Loucy (cell line): Measurements from ENCODE around the gene SEC16B.

ENCODE experiments used
- H2AFZ ChIP-seq: fragments of 200-600 bp; sonication (generic); 2 replicates; pipeline ENCODE4 v1.6.0; 2016; ENCODE audit warnings: antibody characterized with exemption, mild to moderate bottlenecking, low read length, moderate library complexity
- H3F3A ChIP-seq: fragments of 200-600 bp; 2 replicates; pipeline ENCODE4 v1.6.0; 2016; ENCODE audit warnings: antibody characterized with exemption, low read depth, mild to moderate bottlenecking
- H3K27me3 ChIP-seq: fragments of 200-600 bp; sonication (generic); 2 replicates; pipeline ENCODE4 v1.6.1; 2014; ENCODE audit warnings: low read length, mild to moderate bottlenecking; ENCODE audit not compliant: insufficient read depth, poor library complexity, severe bottlenecking
- H3K36me3 ChIP-seq: fragments of 200-600 bp; sonication (generic); 2 replicates; pipeline ENCODE4 v1.6.1; 2016; ENCODE audit warnings: low read length; ENCODE audit not compliant: insufficient read depth
- H3K4me1 ChIP-seq: fragments of 200-600 bp; sonication (generic); 2 replicates; pipeline ENCODE4 v1.5.1; 2014; ENCODE audit warnings: low read length, mild to moderate bottlenecking; ENCODE audit not compliant: insufficient read depth, poor library complexity, severe bottlenecking
- H3K4me2 ChIP-seq: fragments of 200-600 bp; sonication (generic); 2 replicates; pipeline ENCODE4 v1.6.0; 2014; ENCODE audit warnings: antibody characterized with exemption, low read length, low read depth, mild to moderate bottlenecking; ENCODE audit not compliant: poor library complexity, severe bottlenecking
- H3K4me3 ChIP-seq: fragments of 200-600 bp; sonication (generic); 2 replicates; pipeline ENCODE4 v1.5.1; 2014; ENCODE audit warnings: low read length, mild to moderate bottlenecking, mixed read lengths; ENCODE audit not compliant: poor library complexity, severe bottlenecking
- H3K79me2 ChIP-seq: fragments of 200-600 bp; sonication (generic); 2 replicates; pipeline ENCODE4 v1.6.1; 2014; ENCODE audit warnings: low read length; ENCODE audit not compliant: insufficient read depth
- H3K9ac ChIP-seq: fragments of 200-600 bp; sonication (generic); 2 replicates; pipeline ENCODE4 v1.6.0; 2014; ENCODE audit warnings: mild to moderate bottlenecking, low read depth, low read length, moderate library complexity; ENCODE audit not compliant: poor library complexity, severe bottlenecking
- H3K9me2 ChIP-seq: fragments of 200-600 bp; sonication (generic); replicated peaks from 2 replicates; pipeline ENCODE4 v1.6.1; 2016; ENCODE audit warnings: low read depth, low read length, mixed read lengths
- H3K9me3 ChIP-seq: fragments of 200-600 bp; sonication (generic); 2 replicates; pipeline ENCODE4 v1.6.1; 2014; ENCODE audit warnings: mild to moderate bottlenecking, antibody characterized with exemption, low read length, low read depth; ENCODE audit not compliant: insufficient read depth
- H4K20me1 ChIP-seq: fragments of 200-600 bp; sonication (generic); 2 replicates; pipeline ENCODE4 v1.6.0; 2014; ENCODE audit warnings: antibody characterized with exemption, low read length, mild to moderate bottlenecking; ENCODE audit not compliant: insufficient read depth, poor library complexity, severe bottlenecking
- CTCF ChIP-seq: fragments of 200-600 bp; sonication (generic); conservative IDR thresholded peaks from 2 replicates; pipeline ENCODE4 v1.5.1; 2014; ENCODE audit warnings: mild to moderate bottlenecking, antibody characterized with exemption, low read length
- EZH2phosphoT487 ChIP-seq: fragments of 200-600 bp; IDR thresholded peaks from 2 replicates; pipeline ENCODE4 v1.6.1; 2018; ENCODE audit warnings: antibody characterized with exemption, mild to moderate bottlenecking, moderate library complexity, borderline replicate concordance

The SEC16B gene

GRCh38 chr1:178017517-178017916 is 47.7 kb upstream of the SEC16B start:
- Histone ChIP-seq H2AFZ (no peak overlapping the region), H3K4me3 (no peak overlapping the region), H3F3A (no peaks in the 10 kb centered on the region), H3K9ac (no peak overlapping the region), H4K20me1 (no peaks in the 10 kb centered on the region), H3K79me2 (no peaks in the 10 kb centered on the region), H3K4me2 (no peak overlapping the region), H3K36me3 (no peaks in the 10 kb centered on the region), H3K4me1 (no peaks in the 10 kb centered on the region), H3K27me3 (no peaks in the 10 kb centered on the region), H3K9me2 (no peaks in the 10 kb centered on the region), H3K9me3 (no peaks in the 10 kb centered on the region)
- TF ChIP-seq EZH2phosphoT487, result no peak
- TF ChIP-seq CTCF, result no peak

DNA sequence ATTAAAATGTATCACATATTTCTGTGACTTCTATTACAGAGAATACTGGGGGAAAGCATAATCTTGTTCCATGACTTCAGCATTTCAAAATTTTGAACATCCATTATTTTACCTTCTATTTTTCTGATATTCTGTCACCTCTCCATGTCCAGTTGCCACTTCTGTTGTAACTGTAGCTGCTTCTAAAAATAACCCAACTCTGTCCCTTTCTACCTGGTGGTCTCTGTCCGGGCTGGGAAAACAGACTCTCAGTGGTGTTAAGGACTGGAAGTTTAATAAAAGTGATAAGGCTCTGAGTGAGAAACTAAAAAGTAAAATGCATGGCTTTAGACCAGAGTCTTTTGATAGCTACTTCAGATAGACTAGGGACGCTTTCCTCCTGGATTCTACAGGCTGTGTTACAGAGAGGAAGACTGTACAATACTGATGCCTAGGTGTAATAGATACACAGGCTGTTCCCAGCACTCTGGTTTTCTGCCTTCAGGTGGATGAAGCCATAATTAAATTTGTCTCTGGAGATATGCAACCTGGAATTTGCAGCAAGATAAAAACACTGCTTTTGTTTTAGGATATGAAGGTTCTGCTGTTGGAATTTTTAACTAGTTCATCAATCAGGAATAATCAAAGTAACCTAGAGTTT is 42.1 kb upstream of the SEC16B start:
- Histone ChIP-seq H3K9ac (no peak overlapping the region), H3K4me1 (no peaks in the 10 kb centered on the region), H3K9me2 (no peaks in the 10 kb centered on the region), H3K27me3 (no peaks in the 10 kb centered on the region), H3K36me3 (no peaks in the 10 kb centered on the region), H4K20me1 (no peaks in the 10 kb centered on the region), H3F3A (no peaks in the 10 kb centered on the region), H3K9me3 (no peaks in the 10 kb centered on the region), H3K79me2 (no peaks in the 10 kb centered on the region), H3K4me3 (no peak overlapping the region), H2AFZ (no peak overlapping the region), H3K4me2 (no peak overlapping the region)
- TF ChIP-seq EZH2phosphoT487 (no peak), CTCF (no peak)

DNA sequence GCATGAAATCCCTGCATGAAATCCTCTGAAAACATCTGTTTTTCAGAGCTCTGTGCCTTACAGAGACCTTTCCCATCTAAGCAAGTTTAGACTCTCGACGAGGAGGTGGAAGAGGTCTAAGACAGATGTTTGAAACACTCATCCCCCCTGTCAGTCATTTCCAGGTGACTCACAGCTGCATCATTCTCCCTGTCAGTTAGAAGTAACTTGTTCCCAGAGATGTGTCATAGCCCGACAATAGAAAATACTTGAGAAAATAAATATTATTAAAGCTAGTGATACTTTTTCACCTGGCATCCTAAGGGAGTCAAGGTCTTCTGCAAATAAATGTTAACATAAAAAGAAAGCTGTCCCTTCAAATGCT is 41.6 kb upstream of the SEC16B start:
- TF ChIP-seq CTCF (no peak), EZH2phosphoT487 (no peak)
- Histone ChIP-seq H3K9me2 (no peaks in the 10 kb centered on the region), H3F3A (no peaks in the 10 kb centered on the region), H3K4me1 (no peaks in the 10 kb centered on the region), H3K27me3 (no peaks in the 10 kb centered on the region), H3K79me2 (no peaks in the 10 kb centered on the region), H3K4me2 (no peak overlapping the region), H4K20me1 (no peaks in the 10 kb centered on the region), H3K4me3 (no peak overlapping the region), H3K9me3 (no peaks in the 10 kb centered on the region), H3K36me3 (no peaks in the 10 kb centered on the region), H3K9ac (no peak overlapping the region), H2AFZ (no peak overlapping the region)
